Measurements from ENCODE around the gene STK39. TPM values are rescaled to one million over a fixed set of nuclear protein-coding genes. Genes with fewer than 3 reads are reported as not detected.

The STK39 gene
- total RNA-seq, 2 experiments from 2014 or later, result 27.3 to 28.8 TPM

GRCh38 chr2:168165397-168165796 is 82.0 kb downstream of the STK39 start:
- Mint-ChIP-seq H3K27ac (no peak overlapping the region), H3K9me3 (no peaks in the 10 kb centered on the region), H3K27me3 (no peaks in the 10 kb centered on the region), H3K36me3 (peaks cover 23% of the 10 kb centered on the region), H3K4me3 (no peak overlapping the region), H3K4me1 (peaks cover 13% of the 10 kb centered on the region)
- no peak for ATAC-seq (ENCODE audit: low read depth)
- POLR2A ChIA-PET, result no interaction called here
- DNase-seq, result no peak

DNA sequence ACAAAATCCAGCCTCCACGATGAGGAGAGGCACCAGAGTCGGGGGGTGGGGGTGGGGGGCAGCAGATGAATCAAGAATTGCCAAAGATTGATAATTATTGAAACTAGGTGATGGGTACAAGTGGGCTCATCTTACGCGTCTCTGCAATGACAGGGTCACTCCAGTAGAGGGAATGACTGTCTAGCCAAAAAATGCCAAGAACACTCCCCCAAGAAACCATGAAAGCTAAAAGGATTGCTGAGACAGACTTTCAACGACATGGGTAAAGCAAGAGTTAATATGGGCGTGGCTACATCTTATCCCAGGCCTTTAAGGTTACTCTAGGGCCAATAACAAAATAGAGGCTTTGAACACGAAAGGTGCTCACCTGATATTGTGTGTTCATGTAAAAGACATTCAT is 86.5 kb downstream of the STK39 start:
- POLR2A ChIA-PET, result no interaction called here
- ATAC-seq (ENCODE audit: low read depth) (no peak), DNase-seq (no peak)
- Mint-ChIP-seq H3K27me3 (no peaks in the 10 kb centered on the region), H3K9me3 (no peaks in the 10 kb centered on the region), H3K4me1 (peaks cover 5% of the 10 kb centered on the region), H3K36me3 (peaks cover 11% of the 10 kb centered on the region), H3K4me3 (no peak overlapping the region), H3K27ac (no peak overlapping the region)

GRCh38 chr2:168159754-168160585 is 87.4 kb downstream of the STK39 start:
- Mint-ChIP-seq H3K36me3 (peaks cover 8% of the 10 kb centered on the region), H3K4me1 (peaks cover 5% of the 10 kb centered on the region), H3K9me3 (no peaks in the 10 kb centered on the region), H3K4me3 (no peak overlapping the region), H3K27ac (no peak overlapping the region), H3K27me3 (no peaks in the 10 kb centered on the region)
- POLR2A ChIA-PET, result no interaction called here
- no peak for DNase-seq
- ATAC-seq (ENCODE audit: low read depth), result no peak

GRCh38 chr2:168158586-168158985 is 88.8 kb downstream of the STK39 start:
- ATAC-seq (ENCODE audit: low read depth), result no peak
- Mint-ChIP-seq H3K27me3 (no peaks in the 10 kb centered on the region), H3K4me3 (no peak overlapping the region)

GRCh38 chr2:168157926-168158325 is 89.5 kb downstream of the STK39 start:
- Mint-ChIP-seq H3K4me1 (peaks cover 5% of the 10 kb centered on the region), H3K27me3 (no peaks in the 10 kb centered on the region), H3K27ac (no peak overlapping the region), H3K4me3 (no peak overlapping the region), H3K9me3 (no peaks in the 10 kb centered on the region), H3K36me3 (peaks cover 1% of the 10 kb centered on the region)
- POLR2A ChIA-PET, result no interaction called here
- ATAC-seq (ENCODE audit: low read depth) (no peak), DNase-seq (no peak)

More at GRCh38 chr2:168158586-168158985, 88.8 kb downstream of the STK39 start:
- peaks cover 5% of the 10 kb centered on the region for H3K4me1 Mint-ChIP-seq
- POLR2A ChIA-PET, result no interaction called here
- H3K36me3 Mint-ChIP-seq, result peaks cover 6% of the 10 kb centered on the region
- H3K9me3 Mint-ChIP-seq, result no peaks in the 10 kb centered on the region
- no peak overlapping the region for H3K27ac Mint-ChIP-seq
- no peak for DNase-seq

DNA sequence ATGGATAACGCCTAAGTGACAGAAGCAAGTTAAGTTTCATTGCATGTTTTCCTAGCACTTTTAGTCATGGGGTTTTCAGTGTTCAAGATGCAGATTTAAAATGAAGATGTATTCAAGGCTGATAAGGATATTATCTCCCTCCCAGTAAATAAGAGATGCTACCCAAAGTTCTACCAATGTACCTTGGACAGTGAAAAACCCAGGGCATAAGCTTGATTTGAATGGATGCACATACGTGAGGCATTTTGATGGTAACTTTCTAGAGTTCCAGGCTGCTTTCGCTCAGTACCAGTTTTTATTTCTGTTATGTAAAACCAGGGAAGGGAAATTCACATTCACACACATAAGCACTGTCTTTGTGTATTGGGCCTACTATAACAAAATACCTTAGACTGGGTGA is 90.3 kb downstream of the STK39 start:
- Mint-ChIP-seq H3K27ac (no peak overlapping the region), H3K36me3 (peaks cover 5% of the 10 kb centered on the region), H3K4me1 (peaks cover 5% of the 10 kb centered on the region), H3K9me3 (no peaks in the 10 kb centered on the region), H3K4me3 (no peak overlapping the region), H3K27me3 (no peaks in the 10 kb centered on the region)
- POLR2A ChIA-PET, result no interaction called here
- ATAC-seq (ENCODE audit: low read depth) (no peak), DNase-seq (no peak)

DNA sequence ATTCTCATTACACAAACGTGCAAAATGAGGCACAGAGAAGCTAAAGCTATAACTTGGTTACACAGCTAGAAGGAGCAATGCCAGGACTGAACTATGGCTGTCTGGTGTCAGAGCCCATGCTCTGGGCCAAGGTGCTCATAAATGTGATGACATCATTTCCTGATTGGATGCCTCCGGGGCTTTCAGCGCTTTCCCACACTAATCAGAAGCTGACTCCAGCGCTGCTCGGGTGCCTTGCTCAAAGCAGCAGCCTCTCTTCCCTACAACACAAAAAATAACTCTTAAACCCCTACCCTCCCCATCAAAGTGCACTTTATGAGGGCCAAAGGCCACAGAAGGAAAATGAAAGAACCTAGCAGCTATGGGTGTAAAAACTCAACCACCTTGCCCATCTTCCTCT is 90.7 kb downstream of the STK39 start:
- Mint-ChIP-seq H3K4me1 (peaks cover 5% of the 10 kb centered on the region), H3K27ac (no peak overlapping the region), H3K4me3 (no peak overlapping the region), H3K27me3 (no peaks in the 10 kb centered on the region), H3K36me3 (peaks cover 7% of the 10 kb centered on the region), H3K9me3 (no peaks in the 10 kb centered on the region)
- ATAC-seq (ENCODE audit: low read depth) (no peak), DNase-seq (no peak)
- POLR2A ChIA-PET, result no interaction called here

DNA sequence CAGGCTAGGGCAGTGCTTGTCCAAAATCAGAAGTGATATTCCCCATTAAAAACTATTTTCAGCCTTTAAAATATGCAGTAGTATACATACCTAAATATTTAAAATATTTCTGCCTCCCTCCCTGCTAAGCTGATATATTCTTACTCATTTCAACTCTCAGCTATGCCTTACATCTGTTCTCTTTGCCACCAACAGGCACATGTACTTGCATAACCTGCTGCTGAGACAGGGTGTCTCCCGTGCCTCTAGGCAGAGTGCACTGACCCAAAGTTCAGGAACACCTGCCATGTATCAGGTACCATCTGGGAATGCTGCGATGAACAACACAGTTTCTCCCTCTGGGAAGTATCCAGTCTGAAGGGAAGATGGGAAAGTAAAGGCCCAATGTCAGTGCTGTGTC is 91.7 kb downstream of the STK39 start:
- Mint-ChIP-seq H3K27me3 (no peaks in the 10 kb centered on the region), H3K4me3 (no peak overlapping the region), H3K36me3 (peaks cover 13% of the 10 kb centered on the region), H3K4me1 (peaks cover 5% of the 10 kb centered on the region), H3K9me3 (no peaks in the 10 kb centered on the region), H3K27ac (no peak overlapping the region)
- POLR2A ChIA-PET, result no interaction called here
- ATAC-seq (ENCODE audit: low read depth) (no peak), DNase-seq (no peak)

GRCh38 chr2:168155046-168155445 is 92.3 kb downstream of the STK39 start:
- DNase-seq, result no peak
- Mint-ChIP-seq H3K4me1 (peaks cover 6% of the 10 kb centered on the region), H3K27ac (no peak overlapping the region), H3K27me3 (no peaks in the 10 kb centered on the region), H3K36me3 (peaks cover 15% of the 10 kb centered on the region), H3K9me3 (no peaks in the 10 kb centered on the region), H3K4me3 (no peak overlapping the region)
- ATAC-seq (ENCODE audit: low read depth), result no peak
- POLR2A ChIA-PET, result no interaction called here

DNA sequence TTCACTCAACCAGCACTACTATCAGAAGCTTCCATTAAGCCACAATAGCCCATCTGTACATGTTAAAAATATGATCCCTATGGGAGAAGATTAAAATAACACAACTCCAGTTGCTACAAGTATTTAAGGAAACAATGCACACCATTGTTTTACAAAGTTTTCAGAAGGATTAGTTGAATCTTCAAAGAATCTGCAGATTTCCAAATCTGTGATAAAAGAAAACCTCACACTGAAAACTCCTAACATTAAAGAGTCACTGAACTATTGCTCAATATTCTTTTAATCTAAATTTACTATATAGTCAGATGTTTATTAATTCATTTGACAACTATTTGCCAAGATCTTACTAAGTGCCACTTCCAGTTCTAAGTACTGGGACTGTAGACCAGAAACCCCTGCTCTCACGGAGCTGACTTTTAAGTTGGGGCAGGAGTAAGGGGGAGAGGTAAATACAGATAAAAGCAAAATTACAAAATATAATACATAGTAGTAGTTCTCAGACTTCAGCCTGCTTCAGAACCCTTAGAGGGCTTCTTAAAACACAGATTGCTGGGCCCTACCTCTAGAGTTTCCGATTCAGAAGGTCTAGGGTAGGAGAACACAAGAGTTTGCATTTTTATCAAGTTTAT is 94.4 kb downstream of the STK39 start:
- ATAC-seq (ENCODE audit: low read depth) (no peak), DNase-seq (no peak)
- Mint-ChIP-seq H3K9me3 (no peaks in the 10 kb centered on the region), H3K27ac (no peak overlapping the region), H3K27me3 (no peaks in the 10 kb centered on the region), H3K36me3 (peaks cover 17% of the 10 kb centered on the region), H3K4me1 (peaks cover 16% of the 10 kb centered on the region), H3K4me3 (no peak overlapping the region)
- POLR2A ChIA-PET, result no interaction called here

DNA sequence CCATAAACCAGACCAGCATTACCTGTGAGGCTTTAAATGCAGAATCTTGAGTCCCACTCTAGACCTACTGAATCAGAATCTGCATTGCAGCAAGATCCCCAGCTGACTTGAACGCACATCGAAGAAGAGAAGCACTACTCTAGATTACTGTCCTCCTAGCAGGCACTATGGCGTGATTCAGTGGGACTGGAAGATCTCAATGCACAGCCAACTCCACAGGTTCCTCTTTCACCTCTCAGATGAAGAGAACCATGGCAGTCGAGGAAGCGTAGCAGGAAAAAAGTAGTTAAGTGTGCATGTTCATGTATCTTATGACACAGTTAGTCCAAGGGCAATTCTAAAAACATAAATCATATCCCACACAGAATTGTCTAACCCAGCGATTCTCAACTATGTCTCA is 97.4 kb downstream of the STK39 start:
- peaks cover 16% of the 10 kb centered on the region for H3K36me3 Mint-ChIP-seq
- no peak for ATAC-seq (ENCODE audit: low read depth)
- H3K4me1 Mint-ChIP-seq, result peaks cover 12% of the 10 kb centered on the region
- no peaks in the 10 kb centered on the region for H3K27me3 Mint-ChIP-seq
- H3K4me3 Mint-ChIP-seq, result no peak overlapping the region
- DNase-seq, result no peak
- POLR2A ChIA-PET, result no interaction called here
- no peak overlapping the region for H3K27ac Mint-ChIP-seq
- no peaks in the 10 kb centered on the region for H3K9me3 Mint-ChIP-seq

DNA sequence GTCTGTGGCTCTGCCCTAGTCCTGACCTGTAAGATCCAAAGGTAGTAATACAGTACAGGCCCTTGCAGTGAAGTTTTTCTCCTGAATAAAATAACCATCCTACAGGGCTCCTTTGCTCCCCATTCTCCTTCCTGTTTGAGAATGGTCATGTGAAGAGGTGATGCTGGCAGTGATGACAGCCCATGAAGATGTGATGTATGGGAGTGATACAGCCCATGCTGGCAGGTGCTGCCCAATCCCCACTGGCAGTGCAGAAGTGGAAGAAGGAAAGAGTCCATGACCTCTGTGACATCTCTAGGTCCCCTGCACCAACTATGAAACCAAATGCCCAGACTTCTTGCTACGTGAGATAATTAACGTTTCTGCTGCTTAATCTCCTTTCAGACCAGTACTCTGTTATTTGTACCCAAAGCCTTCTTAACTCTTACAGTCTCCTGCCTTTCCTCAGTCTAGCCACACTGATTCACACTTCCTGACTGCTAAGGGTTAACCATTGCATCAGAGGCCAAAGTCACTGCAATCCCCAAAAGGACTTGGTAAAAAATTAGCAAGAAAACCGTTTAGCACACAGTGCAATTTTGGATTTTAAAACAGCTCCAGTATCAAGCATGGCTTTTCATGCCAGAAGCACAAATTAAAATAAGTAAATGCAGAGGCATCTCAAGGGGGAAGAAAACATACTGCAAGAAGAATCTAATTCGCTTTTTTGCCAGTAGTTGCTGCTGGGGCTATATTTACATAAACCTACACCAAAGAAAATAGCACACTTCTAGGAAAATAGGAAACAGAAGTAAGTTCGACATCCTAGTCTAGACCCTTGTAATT is 98.0 kb downstream of the STK39 start:
- no peak overlapping the region for H3K4me3 Mint-ChIP-seq
- no peak for DNase-seq
- H3K27me3 Mint-ChIP-seq, result no peaks in the 10 kb centered on the region
- no peak overlapping the region for H3K27ac Mint-ChIP-seq
- H3K36me3 Mint-ChIP-seq, result peaks cover 20% of the 10 kb centered on the region
- ATAC-seq (ENCODE audit: low read depth), result no peak
- no peaks in the 10 kb centered on the region for H3K9me3 Mint-ChIP-seq
- POLR2A ChIA-PET, result no interaction called here
- peaks cover 12% of the 10 kb centered on the region for H3K4me1 Mint-ChIP-seq

DNA sequence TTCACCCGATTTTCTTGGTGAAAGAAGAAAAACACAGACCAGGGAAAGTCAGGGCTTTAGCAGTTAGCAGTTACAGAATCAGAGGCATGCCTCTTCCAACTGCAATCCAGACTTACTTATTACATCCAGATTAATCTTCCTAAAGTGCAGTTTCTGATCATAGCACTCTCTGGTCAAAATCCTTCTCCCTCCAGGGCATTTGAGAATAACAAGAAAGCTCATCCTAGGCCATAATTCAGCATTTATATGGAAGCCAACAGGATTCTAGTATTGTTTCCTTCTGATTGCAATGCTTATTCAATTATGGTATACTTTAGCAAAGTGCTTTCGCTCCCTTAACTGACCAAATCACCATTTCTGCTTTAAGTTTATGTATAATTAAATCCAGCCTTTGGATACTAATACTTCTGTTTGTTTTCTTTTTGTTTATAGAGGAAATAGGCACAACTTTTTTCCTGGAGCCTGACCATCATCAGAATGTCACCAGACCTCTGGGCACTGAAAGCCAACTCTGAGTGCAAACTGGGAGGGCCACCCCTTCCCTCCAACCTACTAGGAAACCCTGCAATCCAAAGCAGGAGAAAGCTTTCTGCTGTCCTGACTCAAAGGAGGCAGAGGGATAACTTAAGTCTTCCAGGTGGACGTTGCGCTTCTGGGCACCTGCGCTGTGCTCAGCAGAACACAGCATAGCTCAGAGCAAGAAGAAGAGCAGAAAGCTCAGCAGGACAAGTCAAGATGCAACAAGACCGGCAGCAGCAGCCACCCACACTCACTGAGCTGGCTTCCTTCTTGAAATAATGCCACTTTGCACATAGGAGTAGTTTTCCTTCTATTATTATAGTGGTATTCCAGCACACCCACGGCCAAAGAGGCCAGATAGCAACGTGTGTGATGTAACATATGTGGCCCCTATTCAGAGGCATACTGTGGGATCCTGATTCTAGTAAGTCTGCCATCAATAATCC is 99.3 kb downstream of the STK39 start:
- H3K27ac Mint-ChIP-seq, result no peak overlapping the region
- POLR2A ChIA-PET, result no interaction called here

More for the DNA sequence above, 99.3 kb downstream of the STK39 start:
- ATAC-seq (ENCODE audit: low read depth) (no peak), DNase-seq (no peak)
- Mint-ChIP-seq H3K4me1 (peaks cover 12% of the 10 kb centered on the region), H3K27me3 (no peaks in the 10 kb centered on the region), H3K9me3 (no peaks in the 10 kb centered on the region), H3K4me3 (no peak overlapping the region), H3K36me3 (peaks cover 20% of the 10 kb centered on the region)
